Endothelial cell of umbilical vein (primary cell): ENCODE results near the gene CALN1. TPM values are rescaled to one million over a fixed set of nuclear protein-coding genes. Genes with fewer than 3 reads are reported as not detected.

Experiments
- BruUV-seq: library from RNA; stranded (reverse); fragments of 400-500 nt; replicated peaks from 2 replicates; lab custom pipeline; 2021; lab: Mats Ljungman, UMichigan
- CTCF ChIA-PET: fragments of 300-600, 350-600 bp; sonication (Branson Sonifier 250); formaldehyde crosslinking; loops from one replicate; lab custom pipeline; 2021; ENCODE audit warnings: antibody characterized with exemption, inconsistent platforms; lab: Charles Lee
- POLR2A ChIA-PET: fragments of 300-600, 350-600 bp; sonication (Branson Sonifier 250); formaldehyde crosslinking; loops from one replicate; lab custom pipeline; 2021; ENCODE audit warnings: antibody characterized with exemption, inconsistent platforms; lab: Charles Lee
- DNase-seq: peaks from one replicate; pipeline ENCODE4 v3.0.0-alpha.2; 2011; ENCODE audit warnings: low read depth, low spot score
- FAIRE-seq: peaks from 2 replicates; lab custom pipeline; 2011; peaks lifted over from hg19 to GRCh38; lab: Jason Lieb, UNC
- H2AFZ ChIP-seq: 2 replicates; pipeline ENCODE4 v1.6.0; 2012; ENCODE audit warnings: low read depth, low read length, control low read depth, inconsistent platforms
- H3K27ac ChIP-seq: 2 replicates; pipeline ENCODE4 v1.5.1; 2011; ENCODE audit warnings: low read depth, mild to moderate bottlenecking, control low read depth, low read length, moderate library complexity; ENCODE audit not compliant: insufficient read depth
- H3K27me3 ChIP-seq, 2 experiments: 2 replicates each; pipeline versions ENCODE4 v1.6.0 to v1.6.1; 2011; ENCODE audit warnings: low read length in 2 of 2, mixed read lengths in 1 of 2; ENCODE audit not compliant: control insufficient read depth in 2 of 2, insufficient read depth in 2 of 2
- H3K36me3 ChIP-seq, 2 experiments: 2 replicates in 1 of 2; 3 replicates in 1 of 2; pipeline ENCODE4 v1.5.1; 2011; ENCODE audit warnings: low read length in 2 of 2, mild to moderate bottlenecking in 1 of 2, moderate library complexity in 1 of 2; ENCODE audit not compliant: control insufficient read depth in 2 of 2, insufficient read depth in 2 of 2; ENCODE audit errors: extremely low read depth in 1 of 2
- H3K4me1 ChIP-seq: 3 replicates; pipeline ENCODE4 v1.5.1; 2011; ENCODE audit warnings: mild to moderate bottlenecking, low read length; ENCODE audit not compliant: control insufficient read depth, insufficient read depth; ENCODE audit errors: extremely low read depth
- H3K4me2 ChIP-seq: 2 replicates; pipeline ENCODE4 v1.6.1; 2011; ENCODE audit warnings: low read length, control low read depth, mixed read lengths; ENCODE audit not compliant: insufficient read depth
- H3K4me3 ChIP-seq, 3 experiments: fragments of 200-600 bp in 1 of 3; sonication (generic), shearing (Covaris generic) in 1 of 3; replicated peaks in 1 of 3; 2 replicates each; pipeline ENCODE4 v1.5.1; 2011 to 2016; ENCODE audit warnings: control low read depth in 3 of 3, low read length in 3 of 3, mild to moderate bottlenecking in 2 of 3, inconsistent platforms in 1 of 3, low read depth in 1 of 3, moderate library complexity in 1 of 3; ENCODE audit not compliant: insufficient read depth in 1 of 3
- H3K79me2 ChIP-seq: 2 replicates; pipeline ENCODE4 v1.6.0; 2012; ENCODE audit warnings: low read length, inconsistent platforms; ENCODE audit not compliant: control insufficient read depth, insufficient read depth
- H3K9ac ChIP-seq: replicated peaks from 2 replicates; pipeline ENCODE3; 2011; ENCODE audit warnings: low read length, control low read depth; ENCODE audit not compliant: insufficient read depth; ENCODE audit errors: extremely low read depth
- H3K9me1 ChIP-seq: replicated peaks from 3 replicates; pipeline ENCODE4 v1.6.0; 2011; ENCODE audit warnings: mild to moderate bottlenecking, low read length; ENCODE audit not compliant: control insufficient read depth, insufficient read depth; ENCODE audit errors: extremely low read depth
- H3K9me3 ChIP-seq: replicated peaks from 2 replicates; pipeline ENCODE4 v1.5.1; 2012; ENCODE audit warnings: low read length, inconsistent platforms; ENCODE audit not compliant: control insufficient read depth, insufficient read depth
- H4K20me1 ChIP-seq: replicated peaks from 2 replicates; pipeline ENCODE3; 2011; ENCODE audit warnings: mild to moderate bottlenecking, low read length; ENCODE audit not compliant: control insufficient read depth, insufficient read depth; ENCODE audit errors: extremely low read depth
- CTCF ChIP-seq, 2 donors: IDR thresholded peaks; 1 replicate in 1 of 2; 2 replicates in 1 of 2; pipeline ENCODE4 v1.5.1; 2011; ENCODE audit warnings: low read length in 2 of 2, mild to moderate bottlenecking in 2 of 2, moderate library complexity in 2 of 2, control low read depth in 1 of 2, inconsistent platforms in 1 of 2, low read depth in 1 of 2; ENCODE audit not compliant: insufficient read depth in 1 of 2; ENCODE audit errors: extremely low read depth in 1 of 2
- EZH2 ChIP-seq: IDR thresholded peaks from 2 replicates; pipeline ENCODE4 v1.6.1; 2012; ENCODE audit warnings: borderline replicate concordance, low read depth, mild to moderate bottlenecking, moderate library complexity, low read length, inconsistent platforms; ENCODE audit not compliant: severe bottlenecking
- FOS ChIP-seq: IDR thresholded peaks from 2 replicates; pipeline ENCODE4 v1.6.1; 2011; ENCODE audit warnings: mild to moderate bottlenecking, low read length, moderate library complexity, borderline replicate concordance; ENCODE audit not compliant: insufficient read depth
- GATA2 ChIP-seq: IDR thresholded peaks from 2 replicates; pipeline ENCODE4 v1.7.0; 2011; ENCODE audit warnings: low read depth, mild to moderate bottlenecking, moderate library complexity, mixed read lengths, low read length; ENCODE audit not compliant: insufficient read length, insufficient read depth
- JUN ChIP-seq: IDR thresholded peaks from 2 replicates; pipeline ENCODE4 v1.6.1; 2011; ENCODE audit warnings: borderline replicate concordance, low read depth; ENCODE audit not compliant: insufficient read length, insufficient read depth
- MYC ChIP-seq: IDR thresholded peaks from one replicate; pipeline ENCODE4 v1.6.1; 2011; ENCODE audit warnings: mild to moderate bottlenecking, low read depth, low read length
- POLR2A ChIP-seq: IDR thresholded peaks from 2 replicates; pipeline ENCODE4 v1.6.1; 2012; ENCODE audit warnings: low read depth, mild to moderate bottlenecking, control low read depth, low read length
- POLR2AphosphoS5 ChIP-seq: IDR thresholded peaks from 2 replicates; pipeline ENCODE4 v1.6.1; 2012; ENCODE audit warnings: low read depth, mild to moderate bottlenecking, control low read depth, low read length, moderate library complexity; ENCODE audit not compliant: insufficient read depth
- dilution Hi-C: fragments of 300-500 bp; cut with MboI; formaldehyde crosslinking; loops from one replicate; pipeline ENCODE4 v1.15.0; 2019; ENCODE audit warnings: low sequenced_read_pairs; ENCODE audit not compliant: extremely low pct_ligation_motif_present
- intact Hi-C: fragments of 100-400 bp; cut with micrococcal nuclease; formaldehyde crosslinking; loops from one replicate; pipeline ENCODE4 v1.10.0; 2022
- polyA plus RNA-seq, 4 experiments: library from polyadenylated mRNA; depleted of rRNA in 3 of 4; stranded (reverse) in 3 of 4; unstranded in 1 of 4; fragments of >200 nt; gene quantifications; 2 replicates each; pipeline versions ENCODE4 v1.2.1 to v1.2.3, GENCODE V29; 2011 to 2012; ENCODE audit warnings: missing spikeins in 1 of 4
- total RNA-seq: library from RNA; stranded (reverse); gene quantifications from 2 replicates; pipeline ENCODE4 v1.2.3, GENCODE V29; 2021
- TF ChIP-seq, protein P1 (sequence below): IDR thresholded peaks from 2 replicates; pipeline ENCODE4 v1.6.1; 2011; ENCODE audit not compliant: insufficient read depth, insufficient read length

The CALN1 gene
- total and polyA plus RNA-seq, 2 donors (not counting 3 experiments of a cell fraction or from before 2014, with no cell fraction given) = not detected

DNA sequence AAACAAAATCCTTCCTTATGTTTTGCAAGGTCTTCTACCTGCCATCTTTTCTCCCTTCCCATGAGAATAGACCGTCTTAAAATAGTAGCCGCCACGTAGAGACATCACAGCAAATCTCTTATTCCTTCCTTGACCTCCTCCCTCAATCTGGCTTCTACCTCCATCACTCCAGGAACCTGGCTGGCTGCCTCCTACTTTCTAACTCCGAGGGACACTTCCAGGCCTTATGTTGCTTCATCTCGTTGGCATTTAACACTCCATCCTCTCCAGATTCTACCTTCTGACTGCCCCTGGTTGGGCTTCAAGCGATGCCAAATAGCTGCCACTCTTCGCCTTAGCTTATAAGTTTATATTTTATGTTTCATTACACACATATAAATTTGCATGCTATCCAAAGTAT lies 26.4 kb upstream of the CALN1 start:
- ChIA-PET CTCF (no interaction called here), POLR2A (no interaction called here)
- TF ChIP-seq MYC = no peak
- TF ChIP-seq EZH2 = no peak
- no peak for TF ChIP-seq GATA2
- TF ChIP-seq POLR2AphosphoS5 = no peak
- TF ChIP-seq JUN = no peak
- TF ChIP-seq FOS = no peak
- no peak for TF ChIP-seq POLR2A
- TF ChIP-seq, protein P1, sequence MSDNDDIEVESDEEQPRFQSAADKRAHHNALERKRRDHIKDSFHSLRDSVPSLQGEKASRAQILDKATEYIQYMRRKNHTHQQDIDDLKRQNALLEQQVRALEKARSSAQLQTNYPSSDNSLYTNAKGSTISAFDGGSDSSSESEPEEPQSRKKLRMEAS = no peak
- Histone ChIP-seq H3K4me2 (no peak overlapping the region), H3K4me3 (no peak overlapping the region), H3K27ac (no peak overlapping the region), H2AFZ (no peak overlapping the region), H3K79me2 (no peaks in the 10 kb centered on the region), H3K27me3 (no peaks in the 10 kb centered on the region), H3K9me3 (no peaks in the 10 kb centered on the region), H3K4me1 (no peaks in the 10 kb centered on the region), H3K36me3 (no peaks in the 10 kb centered on the region), H3K9ac (no peak overlapping the region), H3K9me1 (no peaks in the 10 kb centered on the region), H4K20me1 (no peaks in the 10 kb centered on the region)
- DNase-seq = no peak
- no peak for FAIRE-seq
- intact Hi-C loops (no loop called here), dilution Hi-C loops (no loop called here)
- no TSS peak for BruUV-seq

DNA sequence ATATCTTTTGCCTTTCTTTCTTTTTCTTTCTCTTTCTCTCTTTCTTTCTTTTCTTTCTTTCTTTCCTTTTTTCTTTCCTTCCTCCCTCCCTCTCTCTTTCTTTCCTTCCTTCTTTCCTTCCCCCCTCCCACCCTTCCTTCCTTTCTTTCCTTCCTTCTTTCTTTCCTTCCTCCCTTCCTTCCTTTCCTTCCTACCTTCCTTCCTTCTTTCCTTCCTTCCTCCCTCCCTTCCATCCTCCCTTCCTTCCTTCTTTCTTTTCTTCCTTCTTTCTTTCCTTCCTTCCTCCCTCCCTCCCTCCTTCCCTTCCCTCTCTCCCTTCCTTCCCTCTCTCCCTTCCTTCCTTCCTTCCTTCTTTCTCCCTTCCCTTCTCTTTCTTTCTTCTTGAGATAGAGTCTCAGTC lies 25.5 kb upstream of the CALN1 start:
- dilution Hi-C loops = no loop called here
- no peaks in the 10 kb centered on the region for H3K9me3 ChIP-seq
- no peak overlapping the region for H3K9ac ChIP-seq
- no peak for DNase-seq
- no peaks in the 10 kb centered on the region for H4K20me1 ChIP-seq
- CTCF ChIA-PET = no interaction called here
- no peak overlapping the region for H3K4me3 ChIP-seq
- H3K27me3 ChIP-seq = no peaks in the 10 kb centered on the region
- no peaks in the 10 kb centered on the region for H3K79me2 ChIP-seq
- no peaks in the 10 kb centered on the region for H3K36me3 ChIP-seq
- no peaks in the 10 kb centered on the region for H3K9me1 ChIP-seq
- FAIRE-seq = no peak
- H3K4me1 ChIP-seq = no peaks in the 10 kb centered on the region
- TF ChIP-seq EZH2 (no peak), MYC (no peak), POLR2AphosphoS5 (no peak), GATA2 (no peak), POLR2A (no peak), CTCF (IDR thresholded peaks at IDR 0.05; ENCODE audit: extremely low read depth in 1 of 2, insufficient read depth in 1 of 2, low read depth in 1 of 2, low read length in 2 of 2) (no peak), FOS (no peak), JUN (no peak)
- TF ChIP-seq, protein P1 = no peak
- no peak overlapping the region for H2AFZ ChIP-seq
- no TSS peak for BruUV-seq
- intact Hi-C loops = no loop called here
- POLR2A ChIA-PET = no interaction called here
- no peak overlapping the region for H3K4me2 ChIP-seq
- no peak overlapping the region for H3K27ac ChIP-seq
